Renal cortex interstitium (tissue), 11 donors: ENCODE data around the gene PLEKHG4B. TPM values are rescaled to one million over a fixed set of nuclear protein-coding genes. Genes with fewer than 3 reads are reported as not detected.

Experiments used
- DNase-seq, 11 donors: peaks; one replicate each; pipeline ENCODE4 v3.0.0-alpha.2; 2013; ENCODE audit warnings: low read depth in 9 of 11, low spot score in 4 of 11; ENCODE audit errors: extremely low read depth in 1 of 11
- polyA plus RNA-seq, 3 donors: library from polyadenylated mRNA; unstranded; fragments of 120-200 nt; gene quantifications; one replicate each; pipeline ENCODE4 v1.2.1, GENCODE V29; 2013; ENCODE audit not compliant: insufficient read length in 3 of 3

Gene PLEKHG4B
- polyA plus RNA-seq, 3 donors: 11.0 to 16.6 (median 14.6) TPM

- DNase-seq: no peak
Observed at GRCh38 chr5:190366-191035, 98.5 kb downstream of the PLEKHG4B start.

GRCh38 chr5:191036-191948 is 99.3 kb downstream of the PLEKHG4B start, which contains the start of gene LRRC14B:
LRRC14B (plus strand) TSS chr5:191495; CDS start chr5:191539, 44 bp downstream.
- DNase-seq: peak in 2 of 11 donors; percentile 33 to 46

DNA sequence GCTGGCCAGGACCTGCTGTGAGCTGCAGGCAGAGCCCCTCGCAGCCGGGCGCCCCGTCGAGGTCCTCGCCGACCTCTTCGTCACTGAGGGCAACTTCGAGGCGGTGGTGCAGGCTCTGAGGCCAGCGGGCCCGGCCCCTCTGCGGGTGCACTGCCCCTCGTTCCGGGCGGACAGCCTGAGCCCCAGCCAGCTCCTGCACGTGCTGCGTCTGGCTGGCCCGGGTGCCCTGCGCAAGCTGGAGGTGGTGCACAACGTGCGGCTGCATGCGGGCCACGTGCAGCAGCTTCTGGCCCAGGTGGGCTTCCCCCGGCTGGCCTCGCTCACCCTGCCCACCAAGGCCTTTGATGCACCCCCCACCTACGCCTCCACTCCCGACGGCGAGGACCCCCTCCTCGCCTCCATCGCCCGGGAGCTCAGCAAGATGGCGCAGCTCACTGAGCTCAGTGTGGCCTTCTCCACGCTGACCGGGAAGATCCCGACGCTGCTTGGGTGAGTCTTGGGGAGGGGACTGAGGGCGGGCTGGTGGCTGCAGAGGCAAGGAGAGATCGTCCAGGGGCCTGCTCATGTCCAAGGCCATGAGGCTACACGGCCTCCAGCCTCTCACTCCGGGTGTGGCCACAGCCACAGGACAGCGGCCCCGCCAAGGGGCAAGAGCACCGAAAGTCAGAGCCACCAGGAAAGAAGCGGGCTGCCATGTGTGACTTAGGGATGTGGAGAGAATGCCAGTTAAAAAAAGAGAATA is 100.2 kb downstream of the PLEKHG4B start:
- no peak for DNase-seq

- no peak for DNase-seq
Observed at GRCh38 chr5:192691-192969, 100.7 kb downstream of the PLEKHG4B start.

DNA sequence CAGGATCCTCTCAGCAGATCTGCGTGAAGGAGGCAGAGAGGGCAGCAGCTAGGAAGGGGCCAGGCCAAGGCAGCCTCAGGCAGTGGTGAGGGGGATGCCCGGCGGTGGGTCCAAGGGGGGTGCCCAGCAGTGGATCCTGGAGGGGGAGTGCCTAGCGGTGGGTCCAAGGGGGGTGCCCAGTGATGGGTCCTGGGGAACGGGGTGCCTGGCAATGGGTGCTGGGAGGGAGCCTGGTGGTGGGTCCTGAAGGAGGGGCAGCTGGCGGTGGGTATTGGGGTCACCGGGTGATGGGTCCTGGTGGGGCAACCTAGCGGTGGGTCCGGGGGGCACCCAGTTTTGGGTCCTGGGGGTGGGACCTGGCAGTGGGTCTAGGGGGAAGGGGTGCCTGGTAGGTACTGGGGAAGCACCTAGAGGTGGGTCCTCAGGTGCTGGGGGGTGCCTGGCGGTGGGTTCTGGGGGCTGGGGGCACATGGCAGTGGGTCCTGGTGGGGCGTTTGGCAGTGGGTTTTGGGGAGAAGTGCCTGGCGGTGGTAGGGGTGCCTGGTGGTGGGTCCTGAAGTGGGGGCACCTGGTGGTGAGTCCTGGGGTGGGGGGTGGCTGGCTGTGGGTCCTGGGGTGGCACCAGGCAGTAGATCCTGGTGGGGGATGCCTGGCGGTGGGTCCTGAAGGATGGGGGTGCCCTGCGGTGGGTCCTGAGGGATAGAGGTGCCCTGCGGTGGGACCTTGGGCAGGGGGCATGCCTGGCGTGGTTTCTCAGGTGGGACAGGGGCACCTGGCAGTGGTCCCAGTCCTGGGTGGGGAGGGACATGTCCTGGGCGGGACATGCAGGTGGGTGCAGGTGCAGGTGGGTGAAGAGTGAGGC is 101.2 kb downstream of the PLEKHG4B start:
- no peak for DNase-seq

DNA sequence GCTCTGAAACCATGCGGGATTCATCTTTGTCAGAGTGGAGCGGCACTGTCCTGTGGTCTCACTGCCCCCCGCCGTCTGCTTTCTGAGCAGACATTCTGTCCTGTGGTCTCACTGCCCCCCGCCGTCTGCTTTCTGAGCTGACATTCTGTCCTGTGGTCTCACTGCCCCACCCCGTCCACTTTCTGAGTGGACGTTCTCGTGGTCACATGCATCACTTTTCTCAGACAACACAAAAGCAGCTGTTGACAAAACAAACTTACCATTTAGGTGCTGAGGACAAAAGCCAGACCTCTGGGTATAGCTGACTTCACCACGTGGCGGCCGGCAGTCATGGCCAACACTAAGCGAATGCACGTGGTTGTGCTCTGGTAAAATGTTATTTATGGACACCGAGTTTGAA is 102.1 kb downstream of the PLEKHG4B start:
- no peak for DNase-seq

GRCh38 chr5:194603-195209 is 102.7 kb downstream of the PLEKHG4B start:
- DNase-seq: no peak

- no peak for DNase-seq
Observed at GRCh38 chr5:195401-196160, 103.6 kb downstream of the PLEKHG4B start.

- DNase-seq: no peak
Observed at GRCh38 chr5:196350-196749, 104.4 kb downstream of the PLEKHG4B start.

DNA sequence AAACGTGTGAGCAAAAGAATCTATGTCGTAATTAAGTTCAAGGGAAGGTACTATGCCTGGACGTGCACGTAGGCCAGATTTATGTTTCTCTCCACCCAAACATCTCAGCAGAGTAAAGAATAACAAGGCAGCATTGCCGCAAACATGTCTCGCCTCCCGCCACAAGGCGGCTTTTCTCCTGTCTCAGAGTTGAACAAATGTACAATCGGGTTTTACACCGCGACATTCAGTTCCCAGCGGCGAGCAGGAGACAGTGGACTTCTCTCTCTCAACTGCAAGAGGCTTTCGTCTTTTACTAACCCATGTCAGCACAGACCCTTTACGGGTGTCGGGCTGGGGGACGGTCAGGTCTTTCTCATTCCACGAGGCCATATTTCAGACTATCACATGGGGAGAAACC is 105.1 kb downstream of the PLEKHG4B start:
- peak in 1 of 11 donors; percentile 38 for DNase-seq

- no peak for DNase-seq
Observed at GRCh38 chr5:197892-198489, 106.0 kb downstream of the PLEKHG4B start.

DNA sequence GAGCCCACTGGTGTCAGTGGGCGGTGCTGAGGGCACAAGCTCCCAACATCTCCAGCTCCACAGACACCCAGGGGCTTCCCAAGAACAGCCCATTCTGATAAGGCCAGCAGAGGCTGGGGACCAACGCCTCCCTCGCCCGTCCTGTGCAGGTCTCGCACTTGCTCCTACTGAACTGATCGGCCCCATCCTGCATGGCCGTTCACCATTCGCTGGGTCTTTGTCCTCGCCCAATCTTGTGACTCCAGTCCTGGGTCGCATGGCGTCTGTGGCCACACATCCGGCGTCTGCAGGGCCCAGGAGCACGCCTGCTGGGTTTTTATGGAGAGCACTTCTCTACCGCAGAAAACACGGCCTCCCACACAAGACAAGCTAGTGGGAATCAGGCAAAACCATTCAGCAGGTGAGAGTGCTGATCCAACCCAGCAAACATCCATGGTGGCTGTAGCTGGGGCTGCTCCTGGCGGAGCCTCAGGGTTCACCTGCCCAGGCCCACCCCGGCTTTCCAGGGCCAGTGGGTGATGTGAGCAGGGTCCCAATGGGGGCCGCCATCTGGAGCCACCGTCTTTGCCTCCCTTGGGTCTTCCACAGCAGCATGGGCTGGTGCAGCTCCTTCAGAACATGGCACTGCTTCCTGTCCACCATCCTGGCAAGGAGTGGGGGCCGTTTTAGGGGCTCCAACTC is 106.7 kb downstream of the PLEKHG4B start:
- no peak for DNase-seq

DNA sequence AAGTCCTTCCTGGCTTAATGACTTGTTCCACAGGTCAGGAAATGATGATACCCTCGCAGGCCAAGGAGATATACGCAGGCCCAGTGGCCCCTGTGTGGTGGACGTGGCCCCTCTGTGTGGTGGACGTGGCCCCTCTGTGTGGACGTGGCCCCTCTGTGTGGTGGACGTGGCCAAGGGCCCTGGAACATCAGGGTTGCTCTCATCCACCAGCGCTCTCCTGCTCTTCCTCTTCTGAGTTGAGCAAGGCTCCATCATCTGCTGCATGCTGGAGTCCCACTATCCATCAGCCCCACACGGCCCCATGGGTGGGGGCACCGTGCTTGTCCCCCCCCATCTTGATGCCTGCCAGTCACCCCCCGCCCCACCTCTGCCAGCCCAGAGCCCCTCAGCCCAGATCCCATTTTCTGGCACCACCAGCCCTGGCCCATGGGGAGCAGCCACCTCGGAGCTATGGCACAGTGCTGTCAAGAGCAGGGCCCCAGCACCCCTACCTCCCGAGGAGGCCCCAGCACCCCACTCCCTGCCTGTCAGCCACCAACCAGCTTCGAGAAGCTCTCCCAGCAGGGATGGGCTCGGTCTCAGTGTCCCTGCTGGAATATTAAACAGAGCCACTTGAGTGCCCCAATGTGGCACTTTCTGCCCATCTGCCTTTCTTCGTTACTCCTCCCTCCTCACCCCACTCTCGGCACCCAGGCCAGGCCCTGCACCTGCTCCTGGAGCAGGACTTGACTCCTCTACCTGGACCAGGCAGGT is 107.4 kb downstream of the PLEKHG4B start:
- DNase-seq: no peak

DNA sequence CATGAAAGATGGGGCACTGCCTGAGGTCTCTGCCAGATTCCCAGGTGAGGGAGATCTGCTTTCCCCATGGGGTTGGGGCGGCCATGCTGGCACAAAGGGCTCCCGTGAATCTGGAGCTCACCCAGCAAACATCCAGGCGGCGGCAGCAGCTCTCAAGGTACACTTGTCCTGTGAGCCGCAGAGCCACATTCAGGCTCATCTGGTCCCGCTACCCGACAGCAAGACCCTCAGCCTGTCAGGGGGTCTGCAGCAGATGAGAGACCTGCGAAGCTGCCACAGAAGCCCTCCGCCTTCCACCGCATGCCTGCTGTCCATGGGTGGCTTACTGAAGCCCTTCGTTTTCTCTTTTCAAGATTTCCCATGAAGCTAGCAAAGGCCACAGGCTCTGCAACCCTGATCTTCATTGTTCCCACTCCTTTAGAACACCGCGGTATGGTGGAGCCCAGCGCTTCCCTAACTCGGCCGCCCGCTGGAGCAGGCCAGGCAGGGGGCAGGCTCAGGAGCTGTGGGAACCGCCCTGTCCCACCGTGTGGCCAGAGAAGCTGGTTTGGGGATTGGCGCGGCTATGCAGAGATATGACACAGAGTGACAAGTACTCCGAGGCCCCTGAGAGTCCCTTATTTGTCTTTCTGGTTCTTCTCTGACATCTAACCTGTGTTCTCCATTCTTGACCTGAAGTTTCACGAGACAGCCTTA is 108.1 kb downstream of the PLEKHG4B start:
- DNase-seq: no peak

GRCh38 chr5:200985-201384 is 109.0 kb downstream of the PLEKHG4B start:
- DNase-seq: no peak

DNA sequence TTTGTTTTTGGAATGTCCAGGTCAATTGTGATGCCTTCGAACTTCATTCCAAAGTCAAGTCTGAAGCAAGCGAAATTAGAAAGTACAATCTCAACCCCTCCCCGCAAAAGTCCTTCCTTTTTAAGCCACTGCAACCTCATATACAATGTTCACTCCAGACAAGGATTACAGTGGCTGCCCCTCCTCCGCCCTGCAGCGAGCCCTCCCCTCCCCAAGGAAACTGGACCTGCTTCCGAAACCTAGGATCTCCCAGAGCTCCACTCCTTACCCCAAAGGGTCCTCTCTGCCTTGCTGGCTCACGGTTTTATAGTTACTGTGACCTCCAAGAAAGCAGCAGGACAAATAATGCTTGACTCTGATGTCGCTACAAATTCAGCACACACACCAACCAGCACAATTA is 109.7 kb downstream of the PLEKHG4B start:
- no peak for DNase-seq
